ENCODE measurements around the gene LAMP2. TPM values are rescaled to one million over a fixed set of nuclear protein-coding genes. Genes with fewer than 3 reads are reported as not detected.
"Not testable (repeated sequence)": the region's sequence is repeated elsewhere in the genome, so short reads cannot be mapped to it uniquely, and the experiment has no call there.

LAMP2 gene
- total RNA-seq, 4 donors from 2014 or later: 19.8 to 119 (median 65.7) TPM

DNA sequence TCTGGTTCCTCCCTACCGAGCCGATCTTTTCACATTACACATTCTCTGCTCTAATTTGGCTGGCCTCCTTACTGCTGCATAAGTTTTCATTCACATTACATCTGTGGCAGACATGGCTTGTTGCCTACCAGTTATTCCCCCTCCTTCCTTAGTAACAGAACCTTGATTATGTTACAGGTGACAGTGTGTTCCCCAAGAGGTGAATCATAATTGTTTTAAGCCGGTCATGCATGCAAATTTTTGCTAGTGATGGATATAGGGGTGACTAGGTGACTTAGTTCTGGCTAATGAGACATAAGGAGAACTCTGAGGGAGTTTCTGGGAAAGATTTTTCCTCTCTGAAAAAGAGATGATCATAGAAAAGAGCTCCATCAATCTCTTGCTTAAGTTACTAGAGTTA, 8.4 kb upstream of the LAMP2 start:
- H3K36me3 ChIP-seq: no peaks in the 10 kb centered on the region
- TF ChIP-seq CTCF (IDR thresholded peaks at IDR 0.05) (no peak), POLR2A (IDR thresholded peaks at IDR 0.05) (no peak)
- no peaks in the 10 kb centered on the region for H3K4me1 ChIP-seq
- no peaks in the 10 kb centered on the region for H3K27me3 ChIP-seq
- H3K27ac ChIP-seq: no peak overlapping the region
- no peak overlapping the region for H3K4me3 ChIP-seq
- no peak for DNase-seq
- H3K9me3 ChIP-seq: no peaks in the 10 kb centered on the region

GRCh38 chrX:120476714-120477113, 7.6 kb upstream of the LAMP2 start:
- no peaks in the 10 kb centered on the region for H3K9me3 ChIP-seq
- no peaks in the 10 kb centered on the region for H3K36me3 ChIP-seq
- no peaks in the 10 kb centered on the region for H3K27me3 ChIP-seq
- DNase-seq: no peak
- no peak overlapping the region for H3K27ac ChIP-seq
- TF ChIP-seq POLR2A (IDR thresholded peaks at IDR 0.05) (no peak), CTCF (IDR thresholded peaks at IDR 0.05) (no peak)
- no peaks in the 10 kb centered on the region for H3K4me1 ChIP-seq
- H3K4me3 ChIP-seq: no peak overlapping the region

- H3K27me3 ChIP-seq, H3K27ac ChIP-seq, H3K4me3 ChIP-seq, H3K4me1 ChIP-seq, H3K9me3 ChIP-seq, H3K36me3 ChIP-seq, DNase-seq: not testable (repeated sequence)
- peak; percentile 43 to 61 (median 49) for TF ChIP-seq CTCF (IDR thresholded peaks at IDR 0.05)
Observed at GRCh38 chrX:120475447-120475846, 6.4 kb upstream of the LAMP2 start.

DNA sequence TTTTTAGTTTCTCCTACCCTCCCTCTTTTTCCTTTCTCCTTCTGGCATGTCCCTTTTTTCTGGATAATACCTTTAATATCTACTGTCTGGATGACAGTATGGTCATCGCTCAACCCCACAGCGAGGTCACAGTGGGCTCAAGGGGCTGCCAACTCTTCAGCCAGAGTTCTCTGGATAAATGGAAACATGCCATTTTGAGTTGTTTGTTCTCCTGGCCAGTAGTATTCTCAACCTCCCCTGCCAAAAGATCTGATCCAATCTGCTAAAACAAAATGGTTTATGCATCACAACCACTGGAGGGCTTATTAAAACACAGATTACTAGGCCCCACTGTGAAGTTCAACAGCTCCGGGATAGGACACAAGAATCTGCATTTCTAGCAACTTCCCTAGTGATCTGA, 5.0 kb upstream of the LAMP2 start:
- H3K9me3 ChIP-seq: no peaks in the 10 kb centered on the region

GRCh38 chrX:120469657-120470056, 561 bp upstream of the LAMP2 start:
- H3K27me3 ChIP-seq, H3K27ac ChIP-seq, H3K36me3 ChIP-seq, H3K9me3 ChIP-seq, DNase-seq: not testable (repeated sequence)
- H3K4me3 ChIP-seq: peak overlapping the region in 1 of 4 donors; percentile 75
- H3K4me1 ChIP-seq: peaks cover 0 to 10% (median 0%) of the 10 kb centered on the region in 4 donors

More for the DNA sequence above, 5.0 kb upstream of the LAMP2 start:
- Histone ChIP-seq H3K36me3 (no peaks in the 10 kb centered on the region), H3K27ac (no peak overlapping the region), H3K27me3 (no peaks in the 10 kb centered on the region), H3K4me3 (no peak overlapping the region), H3K4me1 (no peaks in the 10 kb centered on the region)
- DNase-seq: no peak
- no peak for TF ChIP-seq CTCF (IDR thresholded peaks at IDR 0.05)

GRCh38 chrX:120468479-120468824, 644 bp downstream of the LAMP2 start:
- TF ChIP-seq CTCF (IDR thresholded peaks at IDR 0.05): no peak
- no peaks in the 10 kb centered on the region for H3K36me3 ChIP-seq
- H3K4me3 ChIP-seq: peak overlapping the region; percentile 51 to 75 (median 62)
- DNase-seq: no peak
- no peaks in the 10 kb centered on the region for H3K27me3 ChIP-seq
- no peaks in the 10 kb centered on the region for H3K9me3 ChIP-seq
- peak overlapping the region; percentile 78 to 88 (median 85) for H3K27ac ChIP-seq
- H3K4me1 ChIP-seq: peaks cover 0 to 10% (median 0%) of the 10 kb centered on the region in 4 donors
